ENCODE results near the gene HPCAL4.
A peak's percentile ranks its signal among the peaks of the same experiment; 100 is the strongest.

HPCAL4 gene

GRCh38 chr1:39646232-39647081 lies 44.8 kb downstream of the HPCAL4 start:
- peak; percentile 68 for DNase-seq

- DNase-seq = no peak
Measured at GRCh38 chr1:39645411-39646043, 45.7 kb downstream of the HPCAL4 start.

GRCh38 chr1:39643705-39644104 lies 47.5 kb downstream of the HPCAL4 start:
- no peak for DNase-seq

GRCh38 chr1:39642796-39643195 lies 48.4 kb downstream of the HPCAL4 start:
- DNase-seq = peak; percentile 80

GRCh38 chr1:39640861-39641260 lies 50.4 kb downstream of the HPCAL4 start:
- DNase-seq = no peak

GRCh38 chr1:39639305-39640130 lies 51.7 kb downstream of the HPCAL4 start, which contains the start of gene HEYL:
TSS of gene HEYL (minus strand) at chr1:39639643. CDS start at chr1:39639625, 18 bp downstream.
- DNase-seq = peak; percentile 61

GRCh38 chr1:39638965-39639304 lies 52.3 kb downstream of the HPCAL4 start:
- no peak for DNase-seq

GRCh38 chr1:39637361-39637760 lies 53.9 kb downstream of the HPCAL4 start:
- DNase-seq = no peak

GRCh38 chr1:39635871-39636210 lies 55.4 kb downstream of the HPCAL4 start:
- no peak for DNase-seq

- no peak for DNase-seq
Measured at GRCh38 chr1:39635205-39635870, 55.9 kb downstream of the HPCAL4 start.

GRCh38 chr1:39633422-39633821 lies 57.8 kb downstream of the HPCAL4 start:
- DNase-seq = no peak

GRCh38 chr1:39632682-39633417 lies 58.4 kb downstream of the HPCAL4 start:
- peak; percentile 61 for DNase-seq

GRCh38 chr1:39632323-39632681 lies 58.9 kb downstream of the HPCAL4 start:
- DNase-seq = no peak

- no peak for DNase-seq
Measured at GRCh38 chr1:39631361-39632322, 59.6 kb downstream of the HPCAL4 start.

GRCh38 chr1:39628807-39629350 lies 62.4 kb downstream of the HPCAL4 start:
- no peak for DNase-seq
